Astrocyte (in vitro differentiated cells and primary cell): ENCODE results near the gene C1QB.

Experiments
- CTCF ChIP-seq: IDR thresholded peaks from 2 replicates; pipeline ENCODE4 v1.5.1; 2011; ENCODE audit warnings: low read depth, mild to moderate bottlenecking, inconsistent platforms, low read length, moderate library complexity; ENCODE audit not compliant: insufficient read depth
- EZH2 ChIP-seq: IDR thresholded peaks from 2 replicates; pipeline ENCODE4 v1.6.1; 2012; ENCODE audit warnings: mild to moderate bottlenecking, low read length, inconsistent platforms; ENCODE audit not compliant: insufficient read depth

DNA sequence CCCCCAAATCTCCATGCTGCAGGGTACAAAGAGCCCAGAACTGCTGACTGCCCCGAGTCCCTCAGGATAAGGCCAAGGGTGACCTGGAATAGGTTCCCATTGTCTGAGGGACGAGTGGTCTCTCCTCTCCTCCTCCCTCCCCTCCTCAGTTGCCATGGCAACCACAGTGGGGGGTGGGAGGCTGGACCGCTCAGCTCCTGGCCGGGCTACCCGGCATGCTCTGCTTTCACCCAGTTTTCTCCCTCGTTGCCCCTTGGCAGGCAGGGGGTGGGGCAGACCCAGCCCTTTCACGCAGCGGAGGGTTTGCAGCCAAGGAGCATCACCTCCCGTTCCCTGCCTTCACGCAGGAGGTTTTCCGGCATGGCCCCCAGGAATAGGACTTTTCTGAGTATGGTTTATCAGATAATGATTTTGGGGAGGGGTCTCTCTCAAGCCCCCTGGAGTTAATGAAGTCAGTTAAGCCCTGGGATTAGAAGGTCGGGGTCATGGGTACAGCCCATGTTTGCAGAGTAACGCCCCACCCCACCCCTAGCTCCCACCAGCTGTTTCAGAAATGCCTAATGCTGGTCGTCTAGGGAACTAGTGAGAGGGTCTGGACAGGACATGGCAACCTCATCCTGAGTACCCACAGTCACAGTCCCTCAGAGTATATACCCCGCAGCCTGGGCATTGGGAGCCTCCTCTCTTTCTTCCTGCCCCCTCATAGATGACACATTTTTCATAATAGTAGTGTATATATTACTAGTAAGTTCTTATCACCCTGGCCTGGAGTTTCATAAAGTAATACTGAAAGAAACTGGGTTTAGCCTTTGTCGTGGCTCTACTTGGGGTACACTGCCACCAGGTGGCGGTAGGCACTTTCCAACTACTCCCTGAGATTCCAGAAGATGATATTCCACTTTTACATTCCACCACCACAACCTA lies 20.7 kb downstream of the C1QB start:
- TF ChIP-seq CTCF (peak; percentile 89), EZH2 (no peak)
